SU-DHL-6 (cell line): ENCODE measurements around the gene HOXA7.

Experiments used
- H2AFZ ChIP-seq: fragments of 200-600 bp; sonication (generic); 2 replicates; pipeline ENCODE4 v1.6.1; 2014; ENCODE audit warnings: low read depth, mild to moderate bottlenecking, moderate library complexity, mixed read lengths, antibody characterized with exemption, low read length; ENCODE audit not compliant: severe bottlenecking
- H3F3A ChIP-seq: fragments of 200-600 bp; shearing (Covaris generic); 2 replicates; pipeline ENCODE4 v1.6.0; 2016; ENCODE audit warnings: antibody characterized with exemption, mild to moderate bottlenecking; ENCODE audit not compliant: insufficient read depth
- H3K27ac ChIP-seq: fragments of 200-600 bp; sonication (generic); 2 replicates; pipeline ENCODE4 v1.5.1; 2016; ENCODE audit warnings: low read depth, mild to moderate bottlenecking, low read length, moderate library complexity, mixed read lengths
- H3K27me3 ChIP-seq: fragments of 200-600 bp; sonication (generic), shearing (Covaris generic); 2 replicates; pipeline ENCODE4 v1.6.0; 2014; ENCODE audit warnings: mild to moderate bottlenecking, low read length
- H3K36me3 ChIP-seq: fragments of 200-600 bp; sonication (generic); 2 replicates; pipeline ENCODE4 v1.6.1; 2014; ENCODE audit warnings: mild to moderate bottlenecking, low read length, mixed read lengths
- H3K4me2 ChIP-seq: fragments of 300-600, 200-600 bp; shearing (Covaris generic), sonication (generic); 2 replicates; pipeline ENCODE4 v1.6.0; 2014; ENCODE audit warnings: low read length, low read depth, mild to moderate bottlenecking; ENCODE audit not compliant: poor library complexity, severe bottlenecking
- H3K4me3 ChIP-seq: fragments of 200-600 bp; sonication (generic); 2 replicates; pipeline ENCODE4 v1.5.1; 2014; ENCODE audit warnings: antibody characterized with exemption, low read length, mild to moderate bottlenecking, mixed read lengths; ENCODE audit not compliant: insufficient read depth, poor library complexity, severe bottlenecking
- H3K79me2 ChIP-seq: fragments of 200-600 bp; sonication (generic); 2 replicates; pipeline ENCODE4 v1.6.1; 2014; ENCODE audit warnings: mild to moderate bottlenecking, low read length, moderate library complexity; ENCODE audit not compliant: insufficient read depth
- H3K9ac ChIP-seq: fragments of 200-600 bp; sonication (generic); 2 replicates; pipeline ENCODE4 v1.7.0; 2014; ENCODE audit warnings: mild to moderate bottlenecking, low read length
- H3K9me2 ChIP-seq: fragments of 200-600 bp; sonication (generic); replicated peaks from 2 replicates; pipeline ENCODE4 v1.6.1; 2014; ENCODE audit warnings: low read length; ENCODE audit not compliant: insufficient read depth
- H3K9me3 ChIP-seq: fragments of 200-600 bp; sonication (generic); 2 replicates; pipeline ENCODE4 v1.6.1; 2014; ENCODE audit warnings: low read length, mixed read lengths; ENCODE audit not compliant: insufficient read depth
- H4K20me1 ChIP-seq: fragments of 200-600 bp; sonication (generic); 2 replicates; pipeline ENCODE4 v1.6.1; 2014; ENCODE audit warnings: low read depth, mild to moderate bottlenecking, antibody characterized with exemption, low read length, moderate library complexity, mixed read lengths
- CTCF ChIP-seq: fragments of 200-600 bp; sonication (generic); IDR thresholded peaks from one replicate; pipeline ENCODE4 v1.5.1; 2017; ENCODE audit warnings: antibody characterized with exemption, mild to moderate bottlenecking, low read length, moderate library complexity; ENCODE audit not compliant: insufficient read depth, poor library complexity, severe bottlenecking
- EZH2phosphoT487 ChIP-seq: fragments of 200-600 bp; sonication (generic), shearing (Covaris generic); conservative IDR thresholded peaks from 2 replicates; pipeline ENCODE4 v1.6.1; 2018; ENCODE audit warnings: mild to moderate bottlenecking, antibody characterized with exemption, low read length, moderate library complexity, mixed read lengths

HOXA7 gene

DNA sequence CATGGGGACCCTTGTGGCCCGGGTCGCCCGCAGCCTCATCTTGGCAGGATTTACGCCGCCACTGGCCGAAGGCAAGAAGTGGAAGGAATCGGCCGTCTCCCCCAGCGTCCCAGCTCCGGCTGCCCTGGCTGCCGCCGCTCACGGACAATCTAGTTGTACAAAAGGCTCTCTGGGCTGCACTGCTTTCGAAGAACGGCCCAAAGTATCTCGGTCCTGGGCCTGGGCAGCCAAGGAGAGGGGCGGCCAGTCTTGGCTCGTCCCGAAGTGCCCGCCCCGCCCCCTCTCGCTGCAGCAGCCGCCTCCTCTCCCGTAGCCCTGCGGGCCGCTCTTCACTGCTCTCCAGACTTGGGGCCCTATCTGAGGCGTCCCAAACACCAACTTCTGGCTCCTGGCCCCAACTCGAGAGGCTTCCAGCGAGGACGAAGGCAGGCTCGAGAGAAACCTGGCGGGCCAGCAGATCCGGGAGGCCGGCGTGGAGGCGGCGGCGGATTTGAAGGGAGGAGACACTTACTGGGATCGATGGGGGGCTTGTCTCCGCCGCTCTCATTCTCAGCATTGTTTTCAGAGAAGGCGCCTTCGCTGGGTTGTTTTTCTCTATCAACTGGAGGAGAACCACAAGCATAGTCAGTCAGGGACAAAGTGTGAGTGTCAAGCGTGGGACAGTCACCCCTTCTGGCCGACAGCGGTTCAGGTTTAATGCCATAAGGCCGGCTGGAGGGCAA, 8.1 kb upstream of the HOXA7 start:
- peaks cover 8% of the 10 kb centered on the region for H3F3A ChIP-seq
- H3K36me3 ChIP-seq = no peaks in the 10 kb centered on the region
- no peaks in the 10 kb centered on the region for H3K9me3 ChIP-seq
- H3K9me2 ChIP-seq = no peaks in the 10 kb centered on the region
- H2AFZ ChIP-seq = no peak overlapping the region
- H3K4me3 ChIP-seq = no peak overlapping the region
- no peak overlapping the region for H3K27ac ChIP-seq
- H3K79me2 ChIP-seq = no peaks in the 10 kb centered on the region
- no peak overlapping the region for H3K9ac ChIP-seq
- no peak for TF ChIP-seq EZH2phosphoT487
- TF ChIP-seq CTCF = no peak
- H3K27me3 ChIP-seq = no peaks in the 10 kb centered on the region
- H3K4me2 ChIP-seq = no peak overlapping the region
- H4K20me1 ChIP-seq = no peaks in the 10 kb centered on the region

DNA sequence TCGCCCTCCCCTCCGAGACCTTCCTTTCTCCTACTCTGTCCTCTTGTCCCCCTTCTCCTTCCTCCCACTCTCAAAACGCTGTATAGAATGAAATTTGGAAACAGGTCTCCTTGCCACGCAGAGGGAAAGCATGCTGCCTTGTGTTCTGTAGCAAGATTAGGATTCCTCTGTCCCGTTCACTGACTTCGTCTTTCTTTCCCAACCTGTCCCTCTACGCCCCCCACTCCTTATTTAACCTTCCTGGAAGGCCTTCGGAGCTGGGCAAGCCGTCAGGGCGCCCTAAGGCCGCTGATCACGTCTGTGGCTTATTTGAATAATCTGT, 7.5 kb upstream of the HOXA7 start:
- H3K9me3 ChIP-seq = no peaks in the 10 kb centered on the region
- no peaks in the 10 kb centered on the region for H3K79me2 ChIP-seq
- H3K27me3 ChIP-seq = no peaks in the 10 kb centered on the region
- no peak overlapping the region for H2AFZ ChIP-seq
- no peak for TF ChIP-seq EZH2phosphoT487
- TF ChIP-seq CTCF = no peak
- no peak overlapping the region for H3K9ac ChIP-seq
- H3K4me2 ChIP-seq = no peak overlapping the region
- H3K9me2 ChIP-seq = no peaks in the 10 kb centered on the region
- H3K4me3 ChIP-seq = no peak overlapping the region
- no peaks in the 10 kb centered on the region for H3K36me3 ChIP-seq
- H4K20me1 ChIP-seq = no peaks in the 10 kb centered on the region
- H3K27ac ChIP-seq = no peak overlapping the region
- H3F3A ChIP-seq = peaks cover 11% of the 10 kb centered on the region

DNA sequence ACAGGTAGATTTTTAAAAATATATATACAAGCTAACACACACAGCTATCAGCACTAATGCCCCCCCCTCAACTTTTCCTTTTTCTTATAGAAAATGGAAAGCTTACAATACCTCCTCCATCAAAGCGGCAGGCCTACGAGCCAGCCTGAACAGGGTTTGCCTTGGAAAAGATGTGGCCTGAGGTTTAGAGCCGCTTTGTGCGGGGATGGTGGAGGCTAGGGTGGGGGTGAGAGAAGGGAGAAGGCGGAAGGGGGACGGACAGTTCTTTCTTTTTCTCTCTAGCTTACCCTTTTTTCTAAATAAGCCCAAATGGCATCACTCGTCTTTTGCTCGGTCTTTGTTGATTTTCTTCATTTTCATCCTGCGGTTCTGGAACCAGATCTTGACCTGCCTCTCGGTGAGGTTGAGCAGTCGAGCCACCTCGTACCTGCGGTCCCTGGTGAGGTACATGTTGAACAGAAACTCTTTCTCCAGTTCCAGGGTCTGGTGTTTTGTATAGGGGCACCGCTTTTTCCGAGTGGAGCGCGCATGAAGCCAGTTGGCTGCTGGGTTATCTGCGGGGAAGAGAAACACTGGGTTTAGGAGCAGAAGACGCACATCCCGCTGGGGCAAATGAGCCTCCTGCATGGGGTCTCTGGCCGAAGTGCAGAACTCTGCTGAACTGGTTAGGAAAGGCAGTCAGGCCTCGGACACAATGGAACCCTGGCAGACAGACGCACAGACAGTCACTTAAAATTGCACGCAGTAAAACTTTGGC, 7.0 kb upstream of the HOXA7 start:
- no peaks in the 10 kb centered on the region for H3K79me2 ChIP-seq
- TF ChIP-seq CTCF (no peak), EZH2phosphoT487 (no peak)
- H4K20me1 ChIP-seq = no peaks in the 10 kb centered on the region
- no peaks in the 10 kb centered on the region for H3K9me3 ChIP-seq
- no peak overlapping the region for H2AFZ ChIP-seq
- H3K4me2 ChIP-seq = no peak overlapping the region
- no peaks in the 10 kb centered on the region for H3K9me2 ChIP-seq
- H3K27ac ChIP-seq = no peak overlapping the region
- no peak overlapping the region for H3K4me3 ChIP-seq
- no peaks in the 10 kb centered on the region for H3K36me3 ChIP-seq
- no peak overlapping the region for H3K9ac ChIP-seq
- peaks cover 15% of the 10 kb centered on the region for H3F3A ChIP-seq
- H3K27me3 ChIP-seq = no peaks in the 10 kb centered on the region
